Transverse colon (tissue), 4 donors: ENCODE measurements around the gene CDKAL1.

ENCODE experiments used
- EP300 ChIP-seq: sonication (generic); formaldehyde crosslinking; IDR thresholded peaks from one replicate; pipeline ENCODE4 v1.6.1; 2017; ENCODE audit warnings: antibody characterized with exemption, low read depth
- POLR2A ChIP-seq: fragments of 450-650 bp; IDR thresholded peaks from one replicate; pipeline ENCODE4 v1.6.1; 2016; ENCODE audit warnings: antibody characterized with exemption, mild to moderate bottlenecking, moderate library complexity
- POLR2AphosphoS5 ChIP-seq, 3 donors: sonication (generic); formaldehyde crosslinking; IDR thresholded peaks; one replicate each; pipeline ENCODE4 v1.6.1; 2016; ENCODE audit warnings: antibody characterized with exemption in 3 of 3
- TF ChIP-seq, protein P1 (sequence below), 5 experiments: fragments of 200-600 bp in 3 of 5; fragments of 450-650 bp in 2 of 5; sonication (generic) in 3 of 5; IDR thresholded peaks; 1 replicate in 2 of 5; 2 replicates in 3 of 5; pipeline ENCODE4 v1.5.1; 2016 to 2017; ENCODE audit warnings: antibody characterized with exemption in 5 of 5, inconsistent platforms in 3 of 5, mild to moderate bottlenecking in 2 of 5, moderate library complexity in 1 of 5

DNA sequence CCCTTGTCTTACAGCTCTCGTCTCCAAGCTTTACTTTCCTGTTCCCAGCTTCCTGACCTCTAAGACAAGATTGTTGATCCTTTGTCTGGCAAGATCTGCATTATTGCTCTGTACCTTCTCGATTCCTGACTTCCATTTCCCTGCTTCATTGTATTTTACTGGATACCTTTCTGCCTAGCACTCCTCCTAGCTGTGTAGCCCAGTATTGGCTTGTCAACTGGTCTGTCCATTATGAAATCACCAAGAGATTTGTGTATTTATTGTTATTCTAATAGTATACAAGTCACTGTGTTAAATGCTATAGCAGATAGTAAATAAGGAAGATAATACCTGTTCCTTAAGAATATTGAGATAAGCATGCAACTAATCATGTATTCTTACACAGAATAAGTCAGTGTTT lies 305.4 kb downstream of the CDKAL1 start:
- TF ChIP-seq, protein P1, sequence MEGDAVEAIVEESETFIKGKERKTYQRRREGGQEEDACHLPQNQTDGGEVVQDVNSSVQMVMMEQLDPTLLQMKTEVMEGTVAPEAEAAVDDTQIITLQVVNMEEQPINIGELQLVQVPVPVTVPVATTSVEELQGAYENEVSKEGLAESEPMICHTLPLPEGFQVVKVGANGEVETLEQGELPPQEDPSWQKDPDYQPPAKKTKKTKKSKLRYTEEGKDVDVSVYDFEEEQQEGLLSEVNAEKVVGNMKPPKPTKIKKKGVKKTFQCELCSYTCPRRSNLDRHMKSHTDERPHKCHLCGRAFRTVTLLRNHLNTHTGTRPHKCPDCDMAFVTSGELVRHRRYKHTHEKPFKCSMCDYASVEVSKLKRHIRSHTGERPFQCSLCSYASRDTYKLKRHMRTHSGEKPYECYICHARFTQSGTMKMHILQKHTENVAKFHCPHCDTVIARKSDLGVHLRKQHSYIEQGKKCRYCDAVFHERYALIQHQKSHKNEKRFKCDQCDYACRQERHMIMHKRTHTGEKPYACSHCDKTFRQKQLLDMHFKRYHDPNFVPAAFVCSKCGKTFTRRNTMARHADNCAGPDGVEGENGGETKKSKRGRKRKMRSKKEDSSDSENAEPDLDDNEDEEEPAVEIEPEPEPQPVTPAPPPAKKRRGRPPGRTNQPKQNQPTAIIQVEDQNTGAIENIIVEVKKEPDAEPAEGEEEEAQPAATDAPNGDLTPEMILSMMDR (IDR thresholded peaks at IDR 0.05), result no peak
- TF ChIP-seq POLR2AphosphoS5 (IDR thresholded peaks at IDR 0.05), result no peak
- no peak for TF ChIP-seq POLR2A
- no peak for TF ChIP-seq EP300
